D721Med (cell line): Measurements from ENCODE around the gene EHMT1.
"Not testable (repeated sequence)": the region's sequence is repeated elsewhere in the genome, so short reads cannot be mapped to it uniquely, and the experiment has no call there.

Experiments
- DNase-seq: peaks from one replicate; pipeline ENCODE4 v3.0.0; 2011; ENCODE audit warnings: low spot score; ENCODE audit not compliant: insufficient read length
- FAIRE-seq: peaks from 2 replicates; lab custom pipeline; 2011; peaks lifted over from hg19 to GRCh38; lab: Jason Lieb, UNC
- CTCF ChIP-seq: IDR thresholded peaks from 2 replicates; pipeline ENCODE4 v1.5.1; 2012; ENCODE audit warnings: mild to moderate bottlenecking, control low read depth; ENCODE audit not compliant: insufficient read depth; ENCODE audit errors: missing control alignments

EHMT1 gene

GRCh38 chr9:137619240-137620047 is 639 bp downstream of the EHMT1 start:
- no peak for FAIRE-seq
- DNase-seq, result no peak
- TF ChIP-seq CTCF, result no peak

DNA sequence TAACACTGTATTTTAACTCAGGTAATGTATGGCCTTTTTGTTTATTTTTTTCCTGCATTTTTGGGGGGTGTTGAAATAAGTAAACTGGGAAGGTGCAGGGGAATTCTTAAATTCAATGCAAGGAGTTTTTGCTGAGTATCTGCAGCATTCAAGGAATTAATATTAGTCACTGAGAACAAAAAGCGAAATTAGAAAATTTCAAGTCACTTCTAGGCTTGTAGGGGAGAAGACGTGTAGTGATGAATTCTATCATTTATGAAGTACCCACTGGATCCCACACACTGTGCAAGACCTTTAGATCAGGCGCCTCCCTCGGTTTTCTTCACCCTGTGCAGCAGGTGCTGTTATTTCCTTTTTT is 1.2 kb downstream of the EHMT1 start:
- no peak for FAIRE-seq
- TF ChIP-seq CTCF, result no peak
- DNase-seq, result no peak

GRCh38 chr9:137620581-137620980 is 1.8 kb downstream of the EHMT1 start:
- FAIRE-seq (no peak), DNase-seq (no peak)
- TF ChIP-seq CTCF, result no peak

GRCh38 chr9:137621131-137621757 is 2.4 kb downstream of the EHMT1 start:
- FAIRE-seq, result no peak
- TF ChIP-seq CTCF, result peak; percentile 5
- no peak for DNase-seq

DNA sequence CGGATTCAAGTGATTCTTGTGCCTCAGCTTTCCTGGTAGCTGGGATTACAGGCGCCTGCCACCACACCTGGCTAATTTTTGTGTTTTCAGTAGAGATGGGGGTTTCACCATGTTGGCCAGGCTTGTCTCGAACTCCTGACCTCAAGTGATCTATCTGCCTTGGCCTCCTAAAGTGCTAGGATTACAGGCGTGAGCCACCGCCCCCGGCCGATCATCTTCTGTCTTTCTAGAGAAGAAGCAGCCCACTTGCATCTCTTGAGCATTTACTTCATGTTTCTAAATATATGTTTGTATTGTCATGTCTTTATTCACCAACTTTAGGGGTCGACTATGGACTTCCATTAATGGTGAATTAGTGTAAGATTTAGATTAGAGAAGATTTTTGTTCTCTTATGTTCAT is 3.4 kb downstream of the EHMT1 start:
- FAIRE-seq, result not testable (repeated sequence)

DNA sequence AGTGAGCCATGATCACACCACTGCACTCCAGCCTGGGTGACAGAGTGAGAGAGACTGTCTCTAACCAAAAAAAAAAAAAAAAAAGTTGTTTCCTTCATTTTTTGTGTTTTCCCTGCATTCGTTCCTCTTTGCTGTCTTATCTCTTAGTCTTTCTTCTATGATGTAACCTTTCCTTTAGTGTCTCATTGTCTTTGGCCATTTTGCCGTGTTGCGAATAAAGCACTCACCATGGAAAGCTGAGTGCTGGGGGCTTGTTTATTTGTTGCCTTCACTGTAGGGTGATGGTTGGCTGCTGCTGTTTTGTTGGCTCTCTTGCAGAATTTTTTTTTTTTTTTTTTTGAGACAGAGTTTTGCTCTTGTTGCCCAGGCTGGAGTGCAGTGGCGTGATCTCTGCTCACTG is 7.7 kb downstream of the EHMT1 start:
- DNase-seq, result no peak
- TF ChIP-seq CTCF, result no peak
- FAIRE-seq, result no peak

More for the DNA sequence above, 3.4 kb downstream of the EHMT1 start:
- not testable (repeated sequence) for DNase-seq

DNA sequence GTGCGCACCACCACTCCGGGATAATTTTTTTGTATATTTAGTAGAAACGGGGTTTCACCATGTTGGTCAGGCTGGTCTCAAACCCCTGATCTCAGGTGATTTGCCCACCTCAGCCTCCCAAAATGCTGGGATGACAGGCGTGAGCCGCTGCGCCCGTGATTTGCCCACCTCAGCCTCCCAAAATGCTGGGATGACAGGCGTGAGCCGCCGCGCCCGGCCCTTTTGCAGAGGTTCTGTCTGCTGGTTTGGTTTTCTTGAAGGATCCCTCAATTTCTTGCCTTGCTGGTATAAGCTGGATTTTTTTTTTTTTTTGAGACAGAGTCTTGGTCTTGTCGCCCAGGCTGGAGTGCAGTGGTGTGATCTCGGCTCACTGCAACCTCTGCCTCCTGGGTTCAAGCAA is 8.6 kb downstream of the EHMT1 start:
- not testable (repeated sequence) for DNase-seq, FAIRE-seq

DNA sequence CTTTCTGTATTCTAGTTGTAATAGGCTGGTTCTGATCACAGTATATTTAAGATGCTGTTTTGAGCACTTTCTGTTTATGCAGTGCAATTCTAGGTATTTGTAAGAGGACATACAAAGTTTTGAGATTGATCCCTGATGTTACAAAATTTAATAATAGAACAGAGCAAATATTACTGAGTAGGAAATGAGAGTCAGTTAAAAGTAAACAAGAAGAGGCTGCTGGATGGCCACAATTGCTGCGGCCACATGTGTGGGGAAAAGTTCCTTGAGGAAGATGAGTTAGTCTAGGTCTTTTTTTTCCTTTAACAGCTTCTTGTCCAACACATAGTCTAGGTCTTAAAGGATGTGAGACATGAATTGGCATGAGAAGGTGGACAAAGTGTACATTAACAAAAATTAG is 11.3 kb downstream of the EHMT1 start:
- no peak for TF ChIP-seq CTCF
- DNase-seq (no peak), FAIRE-seq (no peak)
